Urinary bladder (tissue), 4 donors: ENCODE measurements around the gene RPS21. TPM values are rescaled to one million over a fixed set of nuclear protein-coding genes. Genes with fewer than 3 reads are reported as not detected.

Experiments
- DNase-seq: peaks from one replicate; pipeline ENCODE4 v3.0.0-alpha.2; 2015; ENCODE audit errors: extremely low spot score
- H3K27ac ChIP-seq: one replicate; pipeline ENCODE4 v1.5.1; 2013; ENCODE audit warnings: low read depth, mild to moderate bottlenecking, moderate library complexity
- H3K36me3 ChIP-seq: one replicate; pipeline ENCODE4 v1.6.1; 2013; ENCODE audit warnings: mild to moderate bottlenecking, moderate library complexity; ENCODE audit not compliant: insufficient read depth
- H3K4me1 ChIP-seq: one replicate; pipeline ENCODE4 v1.6.1; 2013; ENCODE audit warnings: mild to moderate bottlenecking, moderate library complexity; ENCODE audit not compliant: insufficient read depth
- H3K4me3 ChIP-seq: one replicate; pipeline ENCODE4 v1.5.1; 2013; ENCODE audit warnings: low read depth, low read length
- WGBS: extraction: QIAGEN DNeasy Blood & Tissue Kit; methylation state at CpG from one replicate; pipeline ENCODE4 v1.1.7; 2013; 5-methylcytosine and 5-hydroxymethylcytosine counted together
- polyA plus RNA-seq: library from polyadenylated mRNA; stranded (reverse); fragments of 200-250 nt; gene quantifications from one replicate; pipeline ENCODE4 v1.2.3, GENCODE V29; 2013
- total RNA-seq: library from RNA; depleted of rRNA; stranded (reverse); fragments of >200 nt; gene quantifications from one replicate; pipeline ENCODE4 v1.2.3, GENCODE V29; 2014
- donor health status: healthy with polysubstance abuse.
- donor health status: healthy.

The RPS21 gene
- total and polyA plus RNA-seq, 2 donors: 396 to 4,730 TPM

DNA sequence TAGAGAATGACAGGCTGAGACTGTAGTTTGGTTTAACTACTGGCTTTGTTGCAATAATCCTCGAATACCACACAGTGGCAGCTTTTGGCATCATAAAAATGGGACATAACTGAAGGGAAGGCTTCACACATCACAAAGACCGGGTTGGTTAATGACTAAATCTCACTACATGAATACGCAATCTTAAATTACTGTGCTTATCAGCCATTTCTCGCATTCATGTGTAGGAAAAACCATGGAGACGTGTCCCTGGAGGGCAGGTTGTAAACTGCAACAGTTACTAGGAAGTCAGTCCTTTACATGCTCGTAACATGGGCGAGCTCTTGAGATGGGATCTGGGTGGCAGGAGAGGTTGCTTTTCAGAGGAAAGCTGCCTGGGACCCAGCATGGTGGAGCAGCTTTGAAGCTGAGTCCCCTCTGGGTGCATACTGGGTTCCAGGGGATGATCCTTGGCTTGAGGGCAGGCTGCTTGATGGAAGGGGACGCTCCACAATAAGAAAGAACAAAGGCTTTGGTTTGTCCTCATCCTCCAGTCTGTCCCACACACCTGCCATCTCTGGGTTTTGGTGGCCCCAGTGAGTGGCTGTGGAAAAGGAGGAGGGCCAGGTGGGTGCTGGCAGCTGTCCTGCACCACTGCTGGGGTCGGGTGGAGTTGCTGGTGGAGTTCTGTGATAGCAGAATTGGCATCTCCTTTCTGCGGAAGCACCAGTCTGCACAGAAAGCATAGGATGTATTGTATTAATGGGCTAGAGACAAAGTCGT is 2.1 kb downstream of the RPS21 start:
- 77% methylated on average over 11 of the region's 11 CpGs for WGBS
- DNase-seq: no peak
- H3K4me3 ChIP-seq: no peak overlapping the region
- H3K4me1 ChIP-seq: no peaks in the 10 kb centered on the region
- H3K36me3 ChIP-seq: no peaks in the 10 kb centered on the region
- H3K27ac ChIP-seq: no peak overlapping the region

GRCh38 chr20:62389601-62390087 is 2.7 kb downstream of the RPS21 start:
- Histone ChIP-seq H3K36me3 (no peaks in the 10 kb centered on the region), H3K4me1 (no peaks in the 10 kb centered on the region), H3K27ac (no peak overlapping the region), H3K4me3 (no peak overlapping the region)
- 72% methylated on average over 5 of the region's 5 CpGs for WGBS
- no peak for DNase-seq

- H3K36me3 ChIP-seq: no peaks in the 10 kb centered on the region
- H3K4me1 ChIP-seq: no peaks in the 10 kb centered on the region
- H3K4me3 ChIP-seq: no peak overlapping the region
- no peak overlapping the region for H3K27ac ChIP-seq
- no peak for DNase-seq
- 74% methylated on average over 29 of the region's 29 CpGs for WGBS
Observed at GRCh38 chr20:62390317-62391164, 3.6 kb downstream of the RPS21 start.

DNA sequence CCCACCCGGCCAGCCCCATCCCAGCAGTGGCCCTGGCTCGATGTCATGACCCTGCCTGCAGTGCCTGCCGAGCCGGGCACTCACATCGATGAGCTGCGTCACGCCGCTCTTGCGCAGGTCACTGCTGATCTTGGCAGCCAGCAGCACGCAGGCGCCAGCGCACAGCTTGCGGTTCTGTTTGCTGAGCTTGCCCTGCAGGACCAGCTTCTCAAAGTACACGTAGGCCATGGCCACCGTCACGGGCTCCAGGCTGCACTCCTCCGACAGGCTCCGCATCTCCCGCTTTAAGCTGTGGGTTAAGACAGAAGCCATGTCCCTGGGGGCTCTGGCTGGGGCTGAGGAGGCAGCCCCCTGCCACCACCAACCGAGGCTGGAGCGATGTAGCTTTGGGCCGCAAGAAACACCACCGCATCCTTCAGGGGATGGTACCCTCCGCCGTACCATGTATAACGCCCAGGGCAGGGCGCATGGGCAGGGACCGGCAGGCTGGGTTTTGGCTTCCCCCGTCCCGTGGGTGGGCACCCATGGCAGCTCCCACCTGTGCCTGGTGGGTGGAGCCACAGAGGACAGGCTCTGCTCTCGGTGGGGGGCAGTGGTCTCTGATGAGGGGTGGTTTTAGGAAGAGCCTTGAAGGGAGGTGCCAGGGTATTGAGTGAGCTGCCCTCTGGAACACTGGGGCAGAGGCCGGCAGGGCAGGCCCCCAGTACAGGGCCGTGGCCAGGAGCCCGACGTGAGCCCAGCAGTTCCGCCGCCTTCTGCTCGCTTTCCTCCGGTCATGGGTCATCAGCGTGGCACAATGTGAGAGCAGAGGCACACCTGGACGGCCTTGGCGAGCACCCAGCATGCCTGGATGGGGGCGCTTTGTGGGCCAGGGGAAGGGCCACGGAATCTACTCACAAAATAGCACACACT is 4.5 kb downstream of the RPS21 start:
- WGBS: 87% methylated on average over 44 of the region's 44 CpGs
- Histone ChIP-seq H3K4me1 (no peaks in the 10 kb centered on the region), H3K36me3 (no peaks in the 10 kb centered on the region), H3K4me3 (no peak overlapping the region), H3K27ac (no peak overlapping the region)
- DNase-seq: no peak

DNA sequence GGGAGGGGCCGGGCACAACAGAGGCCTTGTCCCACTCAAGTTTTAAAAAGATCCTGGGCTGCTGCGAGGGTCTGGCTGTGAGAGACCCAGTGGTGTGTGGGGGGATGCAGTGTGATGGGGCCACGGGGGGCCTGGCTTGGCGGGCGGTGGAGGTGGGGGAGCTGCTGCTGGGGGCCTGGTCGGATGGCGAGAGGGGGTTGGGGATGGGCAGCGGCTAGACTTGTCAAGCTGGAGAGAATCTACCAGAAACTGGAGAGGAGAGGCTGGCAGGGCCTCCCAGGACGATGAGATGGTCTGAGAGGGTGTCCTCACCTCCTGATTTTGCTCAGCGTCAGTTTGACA is 5.1 kb downstream of the RPS21 start:
- 83% methylated on average over 10 of the region's 10 CpGs for WGBS
- Histone ChIP-seq H3K4me3 (no peak overlapping the region), H3K27ac (no peak overlapping the region), H3K36me3 (no peaks in the 10 kb centered on the region), H3K4me1 (no peaks in the 10 kb centered on the region)
- DNase-seq: no peak

- Histone ChIP-seq H3K36me3 (no peaks in the 10 kb centered on the region), H3K27ac (no peak overlapping the region), H3K4me1 (no peaks in the 10 kb centered on the region), H3K4me3 (no peak overlapping the region)
- no peak for DNase-seq
- WGBS: 87% methylated on average over 21 of the region's 21 CpGs
Observed at GRCh38 chr20:62392621-62393334, 5.9 kb downstream of the RPS21 start.

GRCh38 chr20:62393335-62393665 is 6.4 kb downstream of the RPS21 start:
- Histone ChIP-seq H3K27ac (no peak overlapping the region), H3K36me3 (no peaks in the 10 kb centered on the region), H3K4me3 (no peak overlapping the region), H3K4me1 (no peaks in the 10 kb centered on the region)
- whole genome bisulfite sequencing: 87% methylated on average over 12 of the region's 12 CpGs
- DNase-seq: no peak

- Histone ChIP-seq H3K4me3 (no peak overlapping the region), H3K27ac (no peak overlapping the region), H3K36me3 (no peaks in the 10 kb centered on the region), H3K4me1 (no peaks in the 10 kb centered on the region)
- 89% methylated on average over 24 of the region's 24 CpGs for WGBS
- DNase-seq: no peak
Observed at GRCh38 chr20:62393830-62394229, 6.9 kb downstream of the RPS21 start.

DNA sequence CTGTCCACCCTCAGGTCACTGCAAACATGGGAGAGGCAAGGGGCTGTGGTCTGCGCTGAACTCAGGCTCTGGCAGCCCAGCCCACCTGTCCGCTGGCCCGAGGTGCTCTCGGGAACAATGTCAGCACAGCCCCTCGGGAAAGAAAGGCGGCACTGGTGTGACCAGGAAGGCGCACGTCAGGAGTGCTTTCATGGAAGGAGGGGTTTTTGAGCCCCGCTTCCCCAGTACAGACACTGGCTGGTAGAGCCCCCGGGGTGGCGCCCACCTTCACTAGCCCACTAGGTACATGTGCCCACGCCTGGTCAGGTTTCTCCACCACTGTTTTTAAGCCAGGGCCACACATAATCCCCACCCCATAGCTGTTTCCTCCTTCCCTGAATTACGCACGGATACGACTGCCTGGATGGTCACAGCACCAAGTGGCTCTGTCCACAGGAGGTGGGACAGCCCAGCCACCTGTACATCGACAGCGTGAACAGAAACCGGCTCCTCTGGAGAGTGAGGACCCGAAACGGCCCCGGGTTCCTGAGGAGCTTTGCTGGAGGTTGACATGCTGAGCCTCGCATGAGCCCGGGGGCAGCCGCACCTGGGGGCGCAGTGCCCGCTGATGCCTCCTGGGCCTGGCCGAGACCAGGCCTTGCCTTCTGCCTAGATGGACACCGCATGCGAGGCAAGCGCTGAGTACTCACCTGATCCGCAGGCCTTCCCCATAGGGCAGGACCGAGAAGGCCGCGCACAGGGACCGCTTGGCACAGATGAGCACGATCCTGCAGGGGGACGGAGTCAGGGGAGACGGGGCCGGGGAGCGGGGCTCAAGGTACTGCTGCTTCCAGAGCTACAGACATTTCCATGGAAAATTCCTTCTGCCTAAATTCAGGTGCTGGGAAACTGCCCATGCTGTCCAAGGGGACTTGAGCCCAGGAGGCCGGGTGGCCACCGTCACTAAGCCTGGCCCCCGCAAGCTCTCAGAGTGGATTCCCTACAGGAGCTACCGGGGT is 7.6 kb downstream of the RPS21 start:
- H3K36me3 ChIP-seq: no peaks in the 10 kb centered on the region
- 93% methylated on average over 44 of the region's 44 CpGs for WGBS

GRCh38 chr20:62395311-62396242 is 8.7 kb downstream of the RPS21 start:
- Histone ChIP-seq H3K36me3 (no peaks in the 10 kb centered on the region), H3K4me3 (no peak overlapping the region), H3K4me1 (no peaks in the 10 kb centered on the region), H3K27ac (no peak overlapping the region)
- 89% methylated on average over 27 of the region's 27 CpGs for WGBS
- no peak for DNase-seq

More for the DNA sequence above, 7.6 kb downstream of the RPS21 start:
- Histone ChIP-seq H3K4me1 (no peaks in the 10 kb centered on the region), H3K27ac (no peak overlapping the region), H3K4me3 (no peak overlapping the region)
- DNase-seq: no peak

GRCh38 chr20:62396367-62397239 is 9.7 kb downstream of the RPS21 start:
- H3K4me3 ChIP-seq: no peak overlapping the region
- no peak for DNase-seq
- H3K36me3 ChIP-seq: no peaks in the 10 kb centered on the region
- WGBS: 89% methylated on average over 35 of the region's 35 CpGs
- H3K27ac ChIP-seq: no peak overlapping the region
- no peaks in the 10 kb centered on the region for H3K4me1 ChIP-seq
